NT2/D1 (cell line): ENCODE measurements around the gene ADAMTS19.

ENCODE experiments used
- SUZ12 ChIP-seq: IDR thresholded peaks from 2 replicates; pipeline ENCODE4 v1.6.1; 2011; ENCODE audit not compliant: insufficient read length, insufficient read depth; ENCODE audit errors: extremely low read depth
- YY1 ChIP-seq: IDR thresholded peaks from 2 replicates; pipeline ENCODE4 v1.6.1; 2011; ENCODE audit not compliant: insufficient read length, insufficient read depth
- ZNF274 ChIP-seq: IDR thresholded peaks from 2 replicates; pipeline ENCODE4 v1.6.1; 2011; ENCODE audit warnings: mild to moderate bottlenecking, low read depth, low read length

DNA sequence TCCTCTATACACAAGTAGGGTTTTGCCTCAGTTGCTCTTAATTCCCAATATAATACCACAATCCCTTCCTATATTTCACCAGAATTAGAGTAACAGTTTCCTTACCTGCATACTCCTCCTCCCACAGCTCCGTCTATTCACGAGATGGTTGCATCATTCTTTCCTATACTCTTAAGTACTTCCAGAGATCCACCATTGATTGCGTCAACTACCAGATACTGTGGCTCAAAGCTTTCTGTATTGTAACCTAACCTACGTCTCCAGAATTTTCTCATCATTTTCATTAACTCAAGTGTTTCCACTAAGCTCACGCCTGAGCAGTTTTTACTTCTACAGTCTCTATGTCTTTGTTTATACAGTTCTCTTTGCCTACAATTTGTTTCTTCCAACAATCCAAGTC, 256.6 kb downstream of the ADAMTS19 start:
- no peak for TF ChIP-seq ZNF274
- no peak for TF ChIP-seq SUZ12
- TF ChIP-seq YY1 = no peak
